Measurements from ENCODE around the gene ACY1.

DNA sequence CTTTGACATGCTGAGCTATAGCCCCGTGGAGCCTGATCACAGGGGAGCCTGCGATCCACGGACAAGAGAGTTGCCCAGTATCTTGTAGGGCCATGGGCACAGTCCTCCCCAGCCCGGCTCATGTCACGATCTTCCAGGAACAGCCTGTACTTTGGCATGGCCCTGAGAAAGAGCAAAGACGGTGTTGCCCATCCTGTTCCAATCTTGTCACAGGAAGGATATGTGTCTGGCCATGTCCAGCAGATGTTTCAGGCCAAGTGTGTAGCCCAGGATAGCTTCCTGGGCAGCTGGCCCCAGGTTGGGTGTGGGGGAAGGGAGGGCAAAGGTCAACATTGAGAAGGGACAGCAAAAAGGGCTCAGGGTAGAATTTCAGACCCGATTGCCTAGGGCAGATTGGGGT is 29.4 kb downstream of the ACY1 start:
- TF ChIP-seq, protein P1, sequence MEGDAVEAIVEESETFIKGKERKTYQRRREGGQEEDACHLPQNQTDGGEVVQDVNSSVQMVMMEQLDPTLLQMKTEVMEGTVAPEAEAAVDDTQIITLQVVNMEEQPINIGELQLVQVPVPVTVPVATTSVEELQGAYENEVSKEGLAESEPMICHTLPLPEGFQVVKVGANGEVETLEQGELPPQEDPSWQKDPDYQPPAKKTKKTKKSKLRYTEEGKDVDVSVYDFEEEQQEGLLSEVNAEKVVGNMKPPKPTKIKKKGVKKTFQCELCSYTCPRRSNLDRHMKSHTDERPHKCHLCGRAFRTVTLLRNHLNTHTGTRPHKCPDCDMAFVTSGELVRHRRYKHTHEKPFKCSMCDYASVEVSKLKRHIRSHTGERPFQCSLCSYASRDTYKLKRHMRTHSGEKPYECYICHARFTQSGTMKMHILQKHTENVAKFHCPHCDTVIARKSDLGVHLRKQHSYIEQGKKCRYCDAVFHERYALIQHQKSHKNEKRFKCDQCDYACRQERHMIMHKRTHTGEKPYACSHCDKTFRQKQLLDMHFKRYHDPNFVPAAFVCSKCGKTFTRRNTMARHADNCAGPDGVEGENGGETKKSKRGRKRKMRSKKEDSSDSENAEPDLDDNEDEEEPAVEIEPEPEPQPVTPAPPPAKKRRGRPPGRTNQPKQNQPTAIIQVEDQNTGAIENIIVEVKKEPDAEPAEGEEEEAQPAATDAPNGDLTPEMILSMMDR (IDR thresholded peaks at IDR 0.05): no peak
- TF ChIP-seq POLR2A (IDR thresholded peaks at IDR 0.05) (no peak), EP300 (IDR thresholded peaks at IDR 0.05) (no peak), POLR2AphosphoS5 (IDR thresholded peaks at IDR 0.05) (no peak)

All from suprapubic skin (tissue), 4 donors.